GM21423 (cell line): ENCODE measurements around the gene RMI1.
"Not testable (repeated sequence)": the region's sequence is repeated elsewhere in the genome, so short reads cannot be mapped to it uniquely, and the experiment has no call there.

Experiments
- ATAC-seq: cut with Tn5 transposase; IDR thresholded peaks from one replicate; pipeline ENCODE4 v1.9.1; 2021; ENCODE audit warnings: mild to moderate bottlenecking, moderate library complexity; ENCODE audit not compliant: unreplicated experiment

RMI1 gene

GRCh38 chr9:84002344-84002743 lies 21.7 kb downstream of the RMI1 start:
- ATAC-seq, result peak; percentile 83

- ATAC-seq, result no peak
These were observed 22.6 kb downstream of the RMI1 start for GRCh38 chr9:84003246-84003645.

GRCh38 chr9:84007662-84008061 lies 27.1 kb downstream of the RMI1 start:
- ATAC-seq, result no peak

- ATAC-seq, result no peak
These were observed 43.5 kb downstream of the RMI1 start for GRCh38 chr9:84024041-84024575.

GRCh38 chr9:84027201-84027600 lies 46.6 kb downstream of the RMI1 start:
- ATAC-seq, result no peak

- no peak for ATAC-seq
These were observed 50.9 kb downstream of the RMI1 start for GRCh38 chr9:84031534-84031933.

GRCh38 chr9:84041857-84042256 lies 61.3 kb downstream of the RMI1 start:
- ATAC-seq, result not testable (repeated sequence)

GRCh38 chr9:84045481-84046097 lies 65.0 kb downstream of the RMI1 start:
- ATAC-seq, result no peak
